Thyroid gland (tissue), 4 donors: Measurements from ENCODE around the gene FOXS1.

ENCODE experiments used
- CTCF ChIP-seq, 6 experiments: fragments of 200-600 bp in 3 of 6; fragments of 450-650 bp in 3 of 6; sonication (generic) in 3 of 6; IDR thresholded peaks; one replicate each; pipeline ENCODE4 v1.5.1; 2016 to 2019; ENCODE audit warnings: antibody characterized with exemption in 6 of 6, mild to moderate bottlenecking in 2 of 6, inconsistent platforms in 1 of 6, moderate library complexity in 1 of 6
- POLR2A ChIP-seq, 2 donors: fragments of 450-650 bp; IDR thresholded peaks; one replicate each; pipeline ENCODE4 v1.6.1; 2017; ENCODE audit warnings: antibody characterized with exemption in 2 of 2, mild to moderate bottlenecking in 2 of 2, moderate library complexity in 1 of 2

GRCh38 chr20:31849306-31849930 is 4.0 kb upstream of the FOXS1 start:
- TF ChIP-seq CTCF (IDR thresholded peaks at IDR 0.05) (no peak), POLR2A (IDR thresholded peaks at IDR 0.05) (no peak)
